ENCODE data around the gene TSC2. TPM values are rescaled to one million over a fixed set of nuclear protein-coding genes. Genes with fewer than 3 reads are reported as not detected.

Gene TSC2
- total RNA-seq, 1 donor from 2014 or later: 80.1 TPM

GRCh38 chr16:2058872-2059271, 11.1 kb downstream of the TSC2 start:
- H3K36me3 ChIP-seq: peaks cover 83% of the 10 kb centered on the region
- intact Hi-C loops (cut with micrococcal nuclease): no loop called here
- no peak for TF ChIP-seq CTCF (IDR thresholded peaks at IDR 0.05; ENCODE audit: borderline replicate concordance)
- no peak overlapping the region for H3K27ac ChIP-seq (replicated peaks)
- DNase-seq: no peak
- no peak overlapping the region for H3K4me3 ChIP-seq
- no peaks in the 10 kb centered on the region for H3K9me3 ChIP-seq (replicated peaks)
- no peaks in the 10 kb centered on the region for H3K4me1 ChIP-seq
- no peaks in the 10 kb centered on the region for H3K27me3 ChIP-seq (ENCODE audit: low read depth)

- Histone ChIP-seq H3K9me3 (replicated peaks) (no peaks in the 10 kb centered on the region), H3K27ac (replicated peaks) (no peak overlapping the region), H3K4me1 (no peaks in the 10 kb centered on the region), H3K36me3 (peaks cover 81% of the 10 kb centered on the region), H3K27me3 (ENCODE audit: low read depth) (no peaks in the 10 kb centered on the region), H3K4me3 (no peak overlapping the region)
- DNase-seq: no peak
- no peak for TF ChIP-seq CTCF (IDR thresholded peaks at IDR 0.05; ENCODE audit: borderline replicate concordance)
- intact Hi-C loops (cut with micrococcal nuclease): no loop called here
These were observed 12.6 kb downstream of the TSC2 start for GRCh38 chr16:2060346-2060745.

- H3K36me3 ChIP-seq: peaks cover 87% of the 10 kb centered on the region
- intact Hi-C loops (cut with micrococcal nuclease): no loop called here
These were observed 13.2 kb downstream of the TSC2 start for GRCh38 chr16:2061023-2061422.

GRCh38 chr16:2061526-2061925, 13.7 kb downstream of the TSC2 start:
- Histone ChIP-seq H3K9me3 (replicated peaks) (no peaks in the 10 kb centered on the region), H3K36me3 (peaks cover 91% of the 10 kb centered on the region), H3K4me1 (no peaks in the 10 kb centered on the region), H3K27ac (replicated peaks) (no peak overlapping the region), H3K27me3 (ENCODE audit: low read depth) (no peaks in the 10 kb centered on the region), H3K4me3 (no peak overlapping the region)
- DNase-seq: no peak
- intact Hi-C loops (cut with micrococcal nuclease): no loop called here
- TF ChIP-seq CTCF (IDR thresholded peaks at IDR 0.05; ENCODE audit: borderline replicate concordance): no peak

More at GRCh38 chr16:2061023-2061422, 13.2 kb downstream of the TSC2 start:
- H3K27me3 ChIP-seq (ENCODE audit: low read depth): no peaks in the 10 kb centered on the region
- H3K9me3 ChIP-seq (replicated peaks): no peaks in the 10 kb centered on the region
- no peak for TF ChIP-seq CTCF (IDR thresholded peaks at IDR 0.05; ENCODE audit: borderline replicate concordance)
- H3K4me1 ChIP-seq: no peaks in the 10 kb centered on the region
- H3K27ac ChIP-seq (replicated peaks): no peak overlapping the region
- no peak for DNase-seq
- H3K4me3 ChIP-seq: no peak overlapping the region

- Histone ChIP-seq H3K27ac (replicated peaks) (no peak overlapping the region), H3K9me3 (replicated peaks) (no peaks in the 10 kb centered on the region), H3K36me3 (peaks cover 94% of the 10 kb centered on the region), H3K27me3 (ENCODE audit: low read depth) (no peaks in the 10 kb centered on the region), H3K4me1 (no peaks in the 10 kb centered on the region), H3K4me3 (no peak overlapping the region)
- TF ChIP-seq CTCF (IDR thresholded peaks at IDR 0.05; ENCODE audit: borderline replicate concordance): no peak
- intact Hi-C loops (cut with micrococcal nuclease): no loop called here
- no peak for DNase-seq
These were observed 15.0 kb downstream of the TSC2 start for GRCh38 chr16:2062801-2063200.

- no peak for TF ChIP-seq CTCF (IDR thresholded peaks at IDR 0.05; ENCODE audit: borderline replicate concordance)
- Histone ChIP-seq H3K27me3 (ENCODE audit: low read depth) (no peaks in the 10 kb centered on the region), H3K36me3 (peaks cover 95% of the 10 kb centered on the region), H3K4me1 (no peaks in the 10 kb centered on the region), H3K9me3 (replicated peaks) (no peaks in the 10 kb centered on the region), H3K27ac (replicated peaks) (no peak overlapping the region), H3K4me3 (no peak overlapping the region)
- DNase-seq: no peak
- intact Hi-C loops (cut with micrococcal nuclease): no loop called here
These were observed 16.1 kb downstream of the TSC2 start for GRCh38 chr16:2063861-2064260.

Data from left ventricle myocardium inferior (tissue), 1 donor.